PC-9 (cell line): Measurements from ENCODE around the gene ZNF423. TPM values are rescaled to one million over a fixed set of nuclear protein-coding genes. Genes with fewer than 3 reads are reported as not detected.

ENCODE experiments used
- BruUV-seq: library from RNA; stranded (reverse); fragments of 400-500 nt; replicated peaks from 2 replicates; lab custom pipeline; 2021; lab: Mats Ljungman, UMichigan
- CTCF ChIA-PET: fragments of 300-600 bp; sonication (Branson Sonifier 250); formaldehyde crosslinking; loops from one replicate; lab custom pipeline; 2022; ENCODE audit warnings: antibody characterized with exemption; lab: Charles Lee
- POLR2A ChIA-PET: fragments of 300-600 bp; sonication (Branson Sonifier 250); formaldehyde crosslinking; loops from one replicate; lab custom pipeline; 2022; ENCODE audit warnings: antibody characterized with exemption; ENCODE audit not compliant: unreplicated experiment; lab: Charles Lee
- DNase-seq, 2 experiments: peaks; one replicate each; pipeline versions ENCODE4 v3.0.0 to v3.0.0-alpha.2; 2015 to 2022; ENCODE audit warnings: mixed read lengths in 1 of 2
- H2AFZ ChIP-seq: fragments of 200-600 bp; sonication (generic); 2 replicates; pipeline ENCODE4 v1.8.1; 2017; ENCODE audit warnings: antibody characterized with exemption
- H3F3A ChIP-seq: fragments of 200-600 bp; sonication (generic); 2 replicates; pipeline ENCODE4 v1.8.1; 2017; ENCODE audit warnings: antibody characterized with exemption, mild to moderate bottlenecking, low read depth; ENCODE audit not compliant: insufficient read depth
- H3K27ac ChIP-seq: fragments of 200-600 bp; sonication (generic); 2 replicates; pipeline ENCODE4 v1.6.1; 2016; ENCODE audit warnings: mixed run types
- H3K27me3 ChIP-seq: fragments of 200-600 bp; sonication (generic); 2 replicates; pipeline ENCODE4 v1.6.1; 2016; ENCODE audit warnings: low read depth, mixed run types; ENCODE audit not compliant: insufficient read depth
- H3K36me3 ChIP-seq: fragments of 200-600 bp; sonication (generic); 2 replicates; pipeline ENCODE4 v1.6.1; 2016; ENCODE audit warnings: low read depth, mixed run types
- H3K4me1 ChIP-seq: fragments of 200-600 bp; sonication (generic); replicated peaks from 2 replicates; pipeline ENCODE4 v1.6.1; 2016; ENCODE audit warnings: mixed run types; ENCODE audit not compliant: insufficient read depth
- H3K4me2 ChIP-seq: fragments of 200-600 bp; sonication (generic); 2 replicates; pipeline ENCODE4 v1.6.1; 2017; ENCODE audit warnings: mixed run types
- H3K4me3 ChIP-seq: fragments of 200-600 bp; sonication (generic); 2 replicates; pipeline ENCODE4 v1.6.1; 2016; ENCODE audit warnings: mixed run types
- H3K79me2 ChIP-seq: fragments of 200-600 bp; sonication (generic); 2 replicates; pipeline ENCODE4 v1.6.1; 2017; ENCODE audit warnings: low read depth, mixed run types
- H3K9me2 ChIP-seq: fragments of 200-600 bp; sonication (generic); 2 replicates; pipeline ENCODE4 v1.8.1; 2017; ENCODE audit warnings: mild to moderate bottlenecking; ENCODE audit not compliant: insufficient read depth
- H3K9me3 ChIP-seq: fragments of 200-600 bp; sonication (generic); 2 replicates; pipeline ENCODE4 v1.8.1; 2016; ENCODE audit warnings: low read depth; ENCODE audit not compliant: insufficient read depth
- H4K20me1 ChIP-seq: fragments of 200-600 bp; sonication (generic); 2 replicates; pipeline ENCODE4 v1.8.1; 2017; ENCODE audit not compliant: insufficient read depth
- CTCF ChIP-seq: fragments of 200-600 bp; sonication (generic); conservative IDR thresholded peaks from 2 replicates; pipeline ENCODE4 v1.6.1; 2017; ENCODE audit warnings: mixed run types, antibody characterized with exemption, mild to moderate bottlenecking, moderate library complexity
- EZH2 ChIP-seq: fragments of 200-600 bp; sonication (generic); IDR thresholded peaks from 2 replicates; pipeline ENCODE4 v1.8.0; 2017; ENCODE audit warnings: antibody characterized with exemption, low read depth
- intact Hi-C: fragments of 100-400 bp; cut with micrococcal nuclease; formaldehyde crosslinking; loops from one replicate; pipeline ENCODE4 v1.10.0; 2022; ENCODE audit not compliant: unreplicated experiment
- total RNA-seq: library from RNA; stranded (reverse); gene quantifications from 2 replicates; pipeline ENCODE4 v1.2.3, GENCODE V29; 2021

The ZNF423 gene
- total RNA-seq, 1 experiment from 2014 or later, result not detected

- Histone ChIP-seq H3K79me2 (no peaks in the 10 kb centered on the region), H4K20me1 (no peaks in the 10 kb centered on the region), H2AFZ (no peak overlapping the region), H3K36me3 (no peaks in the 10 kb centered on the region), H3K9me2 (no peaks in the 10 kb centered on the region), H3K4me2 (no peak overlapping the region), H3K27ac (no peak overlapping the region), H3F3A (no peaks in the 10 kb centered on the region), H3K4me1 (no peaks in the 10 kb centered on the region), H3K4me3 (no peak overlapping the region), H3K9me3 (no peaks in the 10 kb centered on the region), H3K27me3 (peaks cover 90% of the 10 kb centered on the region)
- POLR2A ChIA-PET, result no interaction called here
- intact Hi-C loops, result no loop called here
- BruUV-seq, result no TSS peak
- TF ChIP-seq CTCF, result no peak
- CTCF ChIA-PET, result no interaction called here
- no peak for DNase-seq
Observed at GRCh38 chr16:49809062-49809461, 46.9 kb downstream of the ZNF423 start.

DNA sequence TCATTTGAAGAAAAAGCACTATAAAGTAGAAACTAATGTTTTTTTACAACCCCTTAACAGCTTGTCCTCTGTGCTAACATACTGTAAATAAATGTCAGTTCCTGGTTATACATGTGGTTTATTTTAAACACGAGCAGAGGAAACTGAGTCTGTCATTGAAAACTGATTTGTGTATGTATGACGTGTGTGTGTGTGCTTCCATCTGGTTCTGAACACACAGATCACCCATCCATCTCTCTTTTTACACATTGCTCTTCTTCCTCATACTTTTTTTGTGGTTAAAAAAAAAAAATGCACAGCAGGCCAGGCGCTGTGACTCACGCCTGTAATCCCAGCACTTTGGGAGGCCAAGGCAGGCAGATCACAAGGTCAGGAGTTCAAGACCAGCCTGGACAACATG lies 49.5 kb downstream of the ZNF423 start:
- no peak for TF ChIP-seq EZH2
- TF ChIP-seq CTCF, result no peak
- Histone ChIP-seq H3K4me3 (no peak overlapping the region), H3K27me3 (peaks cover 91% of the 10 kb centered on the region), H3K4me1 (no peaks in the 10 kb centered on the region), H3K4me2 (no peak overlapping the region), H2AFZ (no peak overlapping the region), H4K20me1 (no peaks in the 10 kb centered on the region), H3K9me2 (no peaks in the 10 kb centered on the region), H3K79me2 (no peaks in the 10 kb centered on the region), H3F3A (no peaks in the 10 kb centered on the region), H3K9me3 (no peaks in the 10 kb centered on the region), H3K36me3 (no peaks in the 10 kb centered on the region), H3K27ac (no peak overlapping the region)
- no peak for DNase-seq
- POLR2A ChIA-PET, result no interaction called here
- intact Hi-C loops, result no loop called here
- no TSS peak for BruUV-seq
- CTCF ChIA-PET, result no interaction called here

GRCh38 chr16:49801290-49801689 lies 54.6 kb downstream of the ZNF423 start:
- H3K27me3 ChIP-seq, result peaks cover 72% of the 10 kb centered on the region
- no peak overlapping the region for H3K27ac ChIP-seq
- H3F3A ChIP-seq, result no peaks in the 10 kb centered on the region
- H4K20me1 ChIP-seq, result no peaks in the 10 kb centered on the region
- H3K4me1 ChIP-seq, result no peaks in the 10 kb centered on the region
- no peak for DNase-seq
- ChIA-PET POLR2A (no interaction called here), CTCF (no interaction called here)
- H3K4me2 ChIP-seq, result no peak overlapping the region
- no peaks in the 10 kb centered on the region for H3K36me3 ChIP-seq
- TF ChIP-seq CTCF (no peak), EZH2 (no peak)
- no peaks in the 10 kb centered on the region for H3K9me2 ChIP-seq
- no TSS peak for BruUV-seq
- H3K9me3 ChIP-seq, result no peaks in the 10 kb centered on the region
- intact Hi-C loops, result no loop called here
- no peak overlapping the region for H3K4me3 ChIP-seq
- H2AFZ ChIP-seq, result no peak overlapping the region
- H3K79me2 ChIP-seq, result no peaks in the 10 kb centered on the region
